OCI-LY7 (cell line): ENCODE results near the gene ARHGAP40. TPM values are rescaled to one million over a fixed set of nuclear protein-coding genes. Genes with fewer than 3 reads are reported as not detected.

Experiments used
- BruUV-seq: library from RNA; stranded (reverse); fragments of 400-500 nt; replicated peaks from 2 replicates; lab custom pipeline; 2021; lab: Mats Ljungman, UMichigan
- CTCF ChIA-PET: fragments of 300-600 bp; sonication (Branson Sonifier 250); formaldehyde crosslinking; loops from one replicate; lab custom pipeline; 2022; ENCODE audit warnings: antibody characterized with exemption; ENCODE audit not compliant: unreplicated experiment; lab: Charles Lee
- POLR2A ChIA-PET: fragments of 300-600 bp; sonication (Branson Sonifier 250); formaldehyde crosslinking; loops from one replicate; lab custom pipeline; 2022; ENCODE audit warnings: antibody characterized with exemption; lab: Charles Lee
- DNase-seq: peaks from one replicate; pipeline ENCODE4 v3.0.0-alpha.2; 2015; ENCODE audit warnings: low spot score
- H2AFZ ChIP-seq: fragments of 200-600 bp; sonication (generic), shearing (Covaris generic); 2 replicates; pipeline ENCODE4 v1.6.1; 2014; ENCODE audit warnings: mild to moderate bottlenecking, antibody characterized with exemption, low read length, moderate library complexity
- H3K27ac ChIP-seq: fragments of 200-600 bp; sonication (generic); 2 replicates; pipeline ENCODE4 v1.5.1; 2014; ENCODE audit warnings: mixed run types, low read depth, mild to moderate bottlenecking, moderate library complexity, low read length, inconsistent platforms; ENCODE audit not compliant: poor library complexity, severe bottlenecking
- H3K36me3 ChIP-seq: fragments of 200-600 bp; sonication (generic); 2 replicates; pipeline ENCODE4 v1.6.1; 2014; ENCODE audit warnings: mild to moderate bottlenecking, antibody characterized with exemption, low read length, moderate library complexity, mixed read lengths; ENCODE audit not compliant: insufficient read depth
- H3K4me1 ChIP-seq: fragments of 200-600 bp; sonication (generic); 2 replicates; pipeline ENCODE4 v1.5.1; 2014; ENCODE audit warnings: mild to moderate bottlenecking, low read length; ENCODE audit not compliant: insufficient read depth, poor library complexity, severe bottlenecking
- H3K4me2 ChIP-seq: fragments of 200-600 bp; sonication (generic); 2 replicates; pipeline ENCODE4 v1.6.1; 2014; ENCODE audit warnings: mild to moderate bottlenecking, low read length
- H3K4me3 ChIP-seq: fragments of 200-600 bp; sonication (generic); 2 replicates; pipeline ENCODE4 v1.5.1; 2014; ENCODE audit warnings: mild to moderate bottlenecking, low read depth, low read length; ENCODE audit not compliant: poor library complexity, severe bottlenecking
- H3K79me2 ChIP-seq: fragments of 200-600 bp; sonication (generic); 2 replicates; pipeline ENCODE4 v1.6.1; 2016; ENCODE audit warnings: low read depth, mild to moderate bottlenecking, low read length, moderate library complexity, mixed read lengths; ENCODE audit not compliant: insufficient read depth
- H3K9me2 ChIP-seq: fragments of 200-600 bp; sonication (generic); 2 replicates; pipeline ENCODE4 v1.6.1; 2016; ENCODE audit warnings: mild to moderate bottlenecking, low read length, mixed read lengths; ENCODE audit not compliant: insufficient read depth
- H3K9me3 ChIP-seq: fragments of 200-600 bp; sonication (generic); 2 replicates; pipeline ENCODE4 v1.6.1; 2014; ENCODE audit warnings: mild to moderate bottlenecking, mixed run types, low read length, mixed read lengths
- H4K20me1 ChIP-seq: fragments of 200-600 bp; sonication (generic); 2 replicates; pipeline ENCODE4 v1.6.1; 2014; ENCODE audit warnings: mild to moderate bottlenecking, antibody characterized with exemption, low read length, moderate library complexity, mixed read lengths; ENCODE audit not compliant: insufficient read depth
- CTCF ChIP-seq: fragments of 200-600 bp; sonication (generic); conservative IDR thresholded peaks from 2 replicates; pipeline ENCODE4 v1.5.1; 2014; ENCODE audit warnings: mild to moderate bottlenecking, antibody characterized with exemption, low read length, moderate library complexity, mixed read lengths
- EZH2phosphoT487 ChIP-seq: fragments of 200-600 bp; sonication (generic); IDR thresholded peaks from 2 replicates; pipeline ENCODE4 v1.6.1; 2018; ENCODE audit warnings: low read depth, borderline replicate concordance, mild to moderate bottlenecking, mixed run types, antibody characterized with exemption, low read length, moderate library complexity, mixed read lengths
- intact Hi-C: fragments of 100-400 bp; cut with micrococcal nuclease; formaldehyde crosslinking; loops from one replicate; pipeline ENCODE4 v1.10.0; 2022; ENCODE audit not compliant: unreplicated experiment
- total RNA-seq, 2 experiments: library from RNA; depleted of rRNA in 1 of 2; stranded (reverse); fragments of >200 nt in 1 of 2; shearing (Covaris generic) in 1 of 2; gene quantifications; 2 replicates each; pipeline ENCODE4 v1.2.3, GENCODE V29; 2014 to 2022

The ARHGAP40 gene
- total RNA-seq, 2 experiments from 2014 or later = not detected

DNA sequence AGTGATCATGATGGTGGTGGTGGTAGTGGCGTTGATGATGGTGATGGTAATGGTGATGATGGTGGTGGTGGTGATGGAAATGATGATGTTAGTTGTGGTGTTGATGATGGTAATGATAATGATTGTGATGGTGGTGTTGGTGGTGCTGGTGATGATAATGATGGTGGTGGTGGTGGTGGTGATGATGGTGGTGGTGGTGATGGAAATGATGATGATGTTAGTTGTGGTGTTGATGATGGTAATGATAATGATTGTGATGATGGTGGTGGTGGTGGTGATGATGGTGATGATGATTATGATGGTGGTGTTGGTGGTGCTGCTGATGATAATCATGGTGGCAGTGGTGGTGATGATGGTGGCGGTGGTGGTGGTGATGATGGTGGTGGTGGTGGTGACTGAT is 51.4 kb downstream of the ARHGAP40 start:
- H3K4me3 ChIP-seq = no peak overlapping the region
- no peaks in the 10 kb centered on the region for H4K20me1 ChIP-seq
- no peaks in the 10 kb centered on the region for H3K4me1 ChIP-seq
- H2AFZ ChIP-seq = no peak overlapping the region
- no TSS peak for BruUV-seq
- no peak overlapping the region for H3K27ac ChIP-seq
- no peak overlapping the region for H3K4me2 ChIP-seq
- ChIA-PET CTCF (interaction anchor here (0.6 kb wide), 1 partner anchor 36 kb away, joined by 3 read pairs; no protein-coding TSS in a partner anchor), POLR2A (no interaction called here)
- no peaks in the 10 kb centered on the region for H3K36me3 ChIP-seq
- no peak for DNase-seq
- TF ChIP-seq CTCF (no peak), EZH2phosphoT487 (no peak)
- no peaks in the 10 kb centered on the region for H3K9me2 ChIP-seq
- no peaks in the 10 kb centered on the region for H3K79me2 ChIP-seq
- intact Hi-C loops = no loop called here
- no peaks in the 10 kb centered on the region for H3K9me3 ChIP-seq

- intact Hi-C loops = no loop called here
- ChIA-PET CTCF (no interaction called here), POLR2A (no interaction called here)
- H3K79me2 ChIP-seq = no peaks in the 10 kb centered on the region
- H3K4me2 ChIP-seq = no peak overlapping the region
- no peaks in the 10 kb centered on the region for H4K20me1 ChIP-seq
- H3K27ac ChIP-seq = no peak overlapping the region
- no peak overlapping the region for H2AFZ ChIP-seq
- no peaks in the 10 kb centered on the region for H3K9me3 ChIP-seq
- DNase-seq = no peak
- BruUV-seq = no TSS peak
- H3K36me3 ChIP-seq = no peaks in the 10 kb centered on the region
- H3K4me3 ChIP-seq = no peak overlapping the region
- no peaks in the 10 kb centered on the region for H3K9me2 ChIP-seq
- TF ChIP-seq CTCF (no peak), EZH2phosphoT487 (no peak)
- H3K4me1 ChIP-seq = no peaks in the 10 kb centered on the region
Observed at GRCh38 chr20:38657390-38657789, 55.8 kb downstream of the ARHGAP40 start.

GRCh38 chr20:38658879-38659596 is 57.4 kb downstream of the ARHGAP40 start:
- ChIA-PET POLR2A (interaction anchor here (0.6 kb wide), 1 partner anchor 66 kb away, joined by 4 read pairs; no protein-coding TSS in a partner anchor), CTCF (interaction anchor here (0.6 to 0.8 kb wide), 3 partner anchors 54 to 251 kb away, joined by 3 read pairs; no protein-coding TSS in a partner anchor)
- TF ChIP-seq EZH2phosphoT487 = no peak
- TF ChIP-seq CTCF = peak; percentile 83
- H2AFZ ChIP-seq = no peak overlapping the region
- H3K79me2 ChIP-seq = no peaks in the 10 kb centered on the region
- no peaks in the 10 kb centered on the region for H3K9me2 ChIP-seq
- no peak overlapping the region for H3K4me2 ChIP-seq
- no peak overlapping the region for H3K4me3 ChIP-seq
- no peaks in the 10 kb centered on the region for H3K36me3 ChIP-seq
- no peaks in the 10 kb centered on the region for H3K9me3 ChIP-seq
- H4K20me1 ChIP-seq = no peaks in the 10 kb centered on the region
- intact Hi-C loops = no loop called here
- H3K27ac ChIP-seq = no peak overlapping the region
- no peaks in the 10 kb centered on the region for H3K4me1 ChIP-seq
- peak; percentile 53 for DNase-seq
- no TSS peak for BruUV-seq
